ENCODE data around the gene CHAF1B. TPM values are rescaled to one million over a fixed set of nuclear protein-coding genes. Genes with fewer than 3 reads are reported as not detected.
"Not testable (repeated sequence)": the region's sequence is repeated elsewhere in the genome, so short reads cannot be mapped to it uniquely, and the experiment has no call there.

CHAF1B gene
- total RNA-seq, 2 donors from 2014 or later = 20.2 to 38.0 TPM

- H3K4me1 Mint-ChIP-seq (ENCODE audit: low read depth in 2 of 2); H3K4me3 Mint-ChIP-seq; H3K9me3 Mint-ChIP-seq; ATAC-seq; H3K27me3 Mint-ChIP-seq; H3K27ac Mint-ChIP-seq; DNase-seq (ENCODE audit: low spot score): not testable (repeated sequence)
- peaks cover 27% of the 10 kb centered on the region for H3K36me3 Mint-ChIP-seq
Observed at GRCh38 chr21:36399736-36400135, 14.5 kb downstream of the CHAF1B start.

- Mint-ChIP-seq H3K9me3 (no peaks in the 10 kb centered on the region), H3K36me3 (peaks cover 25% of the 10 kb centered on the region)
- no peak for ATAC-seq
Observed at GRCh38 chr21:36400719-36401118, 15.5 kb downstream of the CHAF1B start.

GRCh38 chr21:36402339-36402738 is 17.1 kb downstream of the CHAF1B start:
- Mint-ChIP-seq H3K27ac (no peak overlapping the region), H3K9me3 (no peaks in the 10 kb centered on the region), H3K27me3 (no peaks in the 10 kb centered on the region), H3K4me1 (ENCODE audit: low read depth in 2 of 2) (peaks cover 6% of the 10 kb centered on the region in 2 donors), H3K4me3 (no peak overlapping the region), H3K36me3 (peaks cover 15% of the 10 kb centered on the region)
- no peak for DNase-seq (ENCODE audit: low spot score)
- ATAC-seq = no peak

More at GRCh38 chr21:36400719-36401118, 15.5 kb downstream of the CHAF1B start:
- H3K27ac Mint-ChIP-seq = no peak overlapping the region
- H3K4me3 Mint-ChIP-seq = no peak overlapping the region
- H3K27me3 Mint-ChIP-seq = no peaks in the 10 kb centered on the region
- no peak for DNase-seq (ENCODE audit: low spot score)
- peaks cover 5 to 6% of the 10 kb centered on the region in 2 donors for H3K4me1 Mint-ChIP-seq (ENCODE audit: low read depth in 2 of 2)

GRCh38 chr21:36403713-36404112 is 18.5 kb downstream of the CHAF1B start:
- no peaks in the 10 kb centered on the region for H3K9me3 Mint-ChIP-seq
- DNase-seq (ENCODE audit: low spot score) (no peak), ATAC-seq (peak; percentile 69 to 78)
- H3K4me1 Mint-ChIP-seq (ENCODE audit: low read depth in 2 of 2) = peaks cover 6 to 7% of the 10 kb centered on the region in 2 donors
- no peak overlapping the region for H3K27ac Mint-ChIP-seq
- no peaks in the 10 kb centered on the region for H3K27me3 Mint-ChIP-seq
- no peak overlapping the region for H3K4me3 Mint-ChIP-seq
- peaks cover 17% of the 10 kb centered on the region for H3K36me3 Mint-ChIP-seq

GRCh38 chr21:36408568-36408967 is 23.4 kb downstream of the CHAF1B start:
- Mint-ChIP-seq H3K9me3 (no peaks in the 10 kb centered on the region), H3K36me3 (peaks cover 21% of the 10 kb centered on the region), H3K27ac (no peak overlapping the region), H3K4me3 (no peak overlapping the region), H3K27me3 (no peaks in the 10 kb centered on the region), H3K4me1 (ENCODE audit: low read depth in 2 of 2) (peaks cover 3 to 5% of the 10 kb centered on the region in 2 donors)
- ATAC-seq (no peak), DNase-seq (ENCODE audit: low spot score) (no peak)

GRCh38 chr21:36411301-36411700 is 26.1 kb downstream of the CHAF1B start:
- Mint-ChIP-seq H3K4me1 (ENCODE audit: low read depth in 2 of 2) (peaks cover 0 to 2% of the 10 kb centered on the region in 2 donors), H3K27me3 (no peaks in the 10 kb centered on the region), H3K9me3 (no peaks in the 10 kb centered on the region), H3K27ac (no peak overlapping the region), H3K36me3 (peaks cover 23% of the 10 kb centered on the region), H3K4me3 (no peak overlapping the region)
- DNase-seq (ENCODE audit: low spot score) (no peak), ATAC-seq (no peak)

GRCh38 chr21:36412916-36413315 is 27.7 kb downstream of the CHAF1B start:
- DNase-seq (ENCODE audit: low spot score) (no peak), ATAC-seq (no peak)
- Mint-ChIP-seq H3K4me3 (no peak overlapping the region), H3K36me3 (peaks cover 23% of the 10 kb centered on the region), H3K27ac (no peak overlapping the region), H3K4me1 (ENCODE audit: low read depth in 2 of 2) (no peaks in the 10 kb centered on the region), H3K27me3 (no peaks in the 10 kb centered on the region), H3K9me3 (no peaks in the 10 kb centered on the region)

GRCh38 chr21:36415375-36415774 is 30.2 kb downstream of the CHAF1B start:
- Mint-ChIP-seq H3K4me3 (no peak overlapping the region), H3K27me3 (no peaks in the 10 kb centered on the region), H3K4me1 (ENCODE audit: low read depth in 2 of 2) (peaks cover 4 to 6% of the 10 kb centered on the region in 2 donors), H3K36me3 (peaks cover 18% of the 10 kb centered on the region), H3K27ac (no peak overlapping the region), H3K9me3 (no peaks in the 10 kb centered on the region)
- ATAC-seq (no peak), DNase-seq (ENCODE audit: low spot score) (no peak)

GRCh38 chr21:36419241-36419640 is 34.0 kb downstream of the CHAF1B start:
- Mint-ChIP-seq H3K27me3 (no peaks in the 10 kb centered on the region), H3K9me3 (no peaks in the 10 kb centered on the region), H3K36me3 (peaks cover 8% of the 10 kb centered on the region), H3K27ac (no peak overlapping the region), H3K4me1 (ENCODE audit: low read depth in 2 of 2) (peaks cover 4 to 21% of the 10 kb centered on the region in 2 donors), H3K4me3 (no peak overlapping the region)
- no peak for DNase-seq (ENCODE audit: low spot score)
- ATAC-seq = no peak

- peaks cover 4 to 21% of the 10 kb centered on the region in 2 donors for H3K4me1 Mint-ChIP-seq (ENCODE audit: low read depth in 2 of 2)
- no peaks in the 10 kb centered on the region for H3K27me3 Mint-ChIP-seq
- DNase-seq (ENCODE audit: low spot score) (peak; percentile 69), ATAC-seq (peak; percentile 60 to 77)
- H3K27ac Mint-ChIP-seq = no peak overlapping the region
- H3K36me3 Mint-ChIP-seq = peaks cover 8% of the 10 kb centered on the region
- H3K4me3 Mint-ChIP-seq = no peak overlapping the region
- no peaks in the 10 kb centered on the region for H3K9me3 Mint-ChIP-seq
Observed at GRCh38 chr21:36419996-36420395, 34.8 kb downstream of the CHAF1B start.

- peaks cover 4 to 21% of the 10 kb centered on the region in 2 donors for H3K4me1 Mint-ChIP-seq (ENCODE audit: low read depth in 2 of 2)
- no peaks in the 10 kb centered on the region for H3K27me3 Mint-ChIP-seq
- H3K4me3 Mint-ChIP-seq = no peak overlapping the region
- H3K27ac Mint-ChIP-seq = no peak overlapping the region
- no peaks in the 10 kb centered on the region for H3K9me3 Mint-ChIP-seq
- DNase-seq (ENCODE audit: low spot score) = no peak
- H3K36me3 Mint-ChIP-seq = peaks cover 8% of the 10 kb centered on the region
- no peak for ATAC-seq
Observed at GRCh38 chr21:36420571-36421339, 35.6 kb downstream of the CHAF1B start.

- no peak overlapping the region for H3K4me3 Mint-ChIP-seq
- ATAC-seq = no peak
- no peaks in the 10 kb centered on the region for H3K27me3 Mint-ChIP-seq
- no peaks in the 10 kb centered on the region for H3K9me3 Mint-ChIP-seq
- H3K36me3 Mint-ChIP-seq = no peaks in the 10 kb centered on the region
- DNase-seq (ENCODE audit: low spot score) = no peak
- H3K27ac Mint-ChIP-seq = no peak overlapping the region
- H3K4me1 Mint-ChIP-seq (ENCODE audit: low read depth in 2 of 2) = peaks cover 4 to 21% of the 10 kb centered on the region in 2 donors
Observed at GRCh38 chr21:36422279-36423098, 37.3 kb downstream of the CHAF1B start.

- Mint-ChIP-seq H3K27me3 (no peaks in the 10 kb centered on the region), H3K4me1 (ENCODE audit: low read depth in 2 of 2) (peaks cover 4 to 27% of the 10 kb centered on the region in 2 donors), H3K9me3 (no peaks in the 10 kb centered on the region), H3K36me3 (no peaks in the 10 kb centered on the region), H3K4me3 (no peak overlapping the region), H3K27ac (no peak overlapping the region)
- DNase-seq (ENCODE audit: low spot score) (no peak), ATAC-seq (peak in 1 of 2 donors; percentile 46)
Observed at GRCh38 chr21:36423771-36424433, 38.7 kb downstream of the CHAF1B start.

GRCh38 chr21:36424592-36424991 is 39.4 kb downstream of the CHAF1B start:
- no peaks in the 10 kb centered on the region for H3K9me3 Mint-ChIP-seq
- H3K36me3 Mint-ChIP-seq = no peaks in the 10 kb centered on the region
- no peak overlapping the region for H3K4me3 Mint-ChIP-seq
- ATAC-seq (no peak), DNase-seq (ENCODE audit: low spot score) (no peak)
- H3K27ac Mint-ChIP-seq = no peak overlapping the region
- peaks cover 8 to 31% of the 10 kb centered on the region in 2 donors for H3K4me1 Mint-ChIP-seq (ENCODE audit: low read depth in 2 of 2)
- H3K27me3 Mint-ChIP-seq = no peaks in the 10 kb centered on the region

All from natural killer cell treated with Interleukin-12 subunit alpha and Interleukin-12 subunit beta and Interleukin-15 and Interleukin-18, amount 100 ng/mL, for 72 hours (primary cell).